DOHH2 (cell line): ENCODE measurements around the gene ADPGK.
"Not testable (repeated sequence)": the region's sequence is repeated elsewhere in the genome, so short reads cannot be mapped to it uniquely, and the experiment has no call there.

ENCODE experiments used
- H3F3A ChIP-seq: fragments of 200-600 bp; sonication (generic), shearing (Covaris generic); 2 replicates; pipeline ENCODE4 v1.6.0; 2016; ENCODE audit warnings: antibody characterized with exemption, mild to moderate bottlenecking; ENCODE audit not compliant: control insufficient read depth, insufficient read depth
- H3K27ac ChIP-seq: fragments of 200-600 bp; sonication (generic); 2 replicates; pipeline ENCODE4 v1.5.1; 2014; ENCODE audit warnings: low read depth, mild to moderate bottlenecking, low read length, moderate library complexity
- H3K27me3 ChIP-seq: fragments of 200-600 bp; sonication (generic); 2 replicates; pipeline ENCODE4 v1.6.1; 2014; ENCODE audit warnings: mild to moderate bottlenecking, low read length, mixed read lengths; ENCODE audit not compliant: control insufficient read depth
- H3K36me3 ChIP-seq: fragments of 200-600 bp; sonication (generic); 2 replicates; pipeline ENCODE4 v1.6.1; 2014; ENCODE audit warnings: mild to moderate bottlenecking, low read length, moderate library complexity, mixed read lengths; ENCODE audit not compliant: control insufficient read depth
- H3K4me1 ChIP-seq: fragments of 200-600 bp; sonication (generic); 2 replicates; pipeline ENCODE4 v1.6.1; 2014; ENCODE audit warnings: mild to moderate bottlenecking, low read length, mixed read lengths; ENCODE audit not compliant: control insufficient read depth
- H3K4me2 ChIP-seq: fragments of 200-600 bp; sonication (generic); 2 replicates; pipeline ENCODE4 v1.6.0; 2014; ENCODE audit warnings: mild to moderate bottlenecking, low read length, moderate library complexity
- H3K4me3 ChIP-seq: fragments of 200-600 bp; sonication (generic); 2 replicates; pipeline ENCODE4 v1.5.1; 2014; ENCODE audit warnings: mild to moderate bottlenecking, low read length, mixed read lengths
- H3K79me2 ChIP-seq: fragments of 200-600 bp; sonication (generic); 2 replicates; pipeline ENCODE4 v1.6.1; 2014; ENCODE audit warnings: mild to moderate bottlenecking, low read length, mixed read lengths; ENCODE audit not compliant: control insufficient read depth
- H3K9me2 ChIP-seq: fragments of 200-600 bp; sonication (generic); replicated peaks from 2 replicates; pipeline ENCODE4 v1.6.1; 2014; ENCODE audit warnings: mild to moderate bottlenecking, low read length, mixed read lengths; ENCODE audit not compliant: control insufficient read depth
- H3K9me3 ChIP-seq: fragments of 200-600 bp; sonication (generic); 2 replicates; pipeline ENCODE4 v1.6.1; 2014; ENCODE audit warnings: antibody characterized with exemption, low read length, mixed read lengths; ENCODE audit not compliant: control insufficient read depth, insufficient read depth
- H4K20me1 ChIP-seq: fragments of 200-600 bp; sonication (generic); 2 replicates; pipeline ENCODE4 v1.6.0; 2014; ENCODE audit warnings: low read depth, mild to moderate bottlenecking, antibody characterized with exemption, low read length, moderate library complexity; ENCODE audit not compliant: control insufficient read depth, insufficient read depth
- CTCF ChIP-seq: fragments of 200-600 bp; sonication (generic); IDR thresholded peaks from one replicate; pipeline ENCODE4 v1.5.1; 2014; ENCODE audit warnings: antibody characterized with exemption, mild to moderate bottlenecking, low read depth, low read length; ENCODE audit not compliant: poor library complexity, severe bottlenecking
- EZH2phosphoT487 ChIP-seq: fragments of 200-600 bp; sonication (generic); IDR thresholded peaks from 2 replicates; pipeline ENCODE4 v1.6.1; 2017; ENCODE audit warnings: borderline replicate concordance, mild to moderate bottlenecking, antibody characterized with exemption, low read length, moderate library complexity, mixed read lengths

The ADPGK gene

GRCh38 chr15:72725446-72725845 lies 58.1 kb downstream of the ADPGK start:
- no peaks in the 10 kb centered on the region for H4K20me1 ChIP-seq
- H3F3A ChIP-seq: no peaks in the 10 kb centered on the region
- H3K79me2 ChIP-seq: no peaks in the 10 kb centered on the region
- H3K9me3 ChIP-seq: no peaks in the 10 kb centered on the region
- no peaks in the 10 kb centered on the region for H3K9me2 ChIP-seq
- TF ChIP-seq EZH2phosphoT487 (no peak), CTCF (no peak)
- H3K27ac ChIP-seq: no peak overlapping the region
- H3K36me3 ChIP-seq: no peaks in the 10 kb centered on the region
- H3K4me1 ChIP-seq: no peaks in the 10 kb centered on the region
- no peak overlapping the region for H3K4me3 ChIP-seq
- no peak overlapping the region for H3K4me2 ChIP-seq
- H3K27me3 ChIP-seq: no peaks in the 10 kb centered on the region

GRCh38 chr15:72724028-72724427 lies 59.5 kb downstream of the ADPGK start:
- Histone ChIP-seq H3K27ac (no peak overlapping the region), H3K4me3 (no peak overlapping the region), H3K27me3 (no peaks in the 10 kb centered on the region), H4K20me1 (no peaks in the 10 kb centered on the region), H3F3A (no peaks in the 10 kb centered on the region), H3K9me3 (no peaks in the 10 kb centered on the region), H3K9me2 (no peaks in the 10 kb centered on the region), H3K4me1 (no peaks in the 10 kb centered on the region), H3K36me3 (no peaks in the 10 kb centered on the region), H3K4me2 (no peak overlapping the region), H3K79me2 (no peaks in the 10 kb centered on the region)
- TF ChIP-seq EZH2phosphoT487: no peak
- no peak for TF ChIP-seq CTCF

GRCh38 chr15:72722071-72722696 lies 61.4 kb downstream of the ADPGK start:
- Histone ChIP-seq H3K27me3 (no peaks in the 10 kb centered on the region), H4K20me1 (no peaks in the 10 kb centered on the region), H3K36me3 (no peaks in the 10 kb centered on the region), H3K4me3 (no peak overlapping the region), H3K9me3 (no peaks in the 10 kb centered on the region), H3K79me2 (no peaks in the 10 kb centered on the region), H3K4me1 (no peaks in the 10 kb centered on the region), H3F3A (no peaks in the 10 kb centered on the region), H3K9me2 (no peaks in the 10 kb centered on the region), H3K4me2 (no peak overlapping the region), H3K27ac (no peak overlapping the region)
- peak; percentile 87 for TF ChIP-seq CTCF
- TF ChIP-seq EZH2phosphoT487: no peak

- not testable (repeated sequence) for H3K9me3 ChIP-seq, H3K27ac ChIP-seq
Measured at GRCh38 chr15:72708551-72709303, 74.8 kb downstream of the ADPGK start.

More at GRCh38 chr15:72708551-72709303, 74.8 kb downstream of the ADPGK start:
- not testable (repeated sequence) for H3K4me3 ChIP-seq, H3K79me2 ChIP-seq, H4K20me1 ChIP-seq, H3K4me1 ChIP-seq, H3K9me2 ChIP-seq, H3K4me2 ChIP-seq, H3K27me3 ChIP-seq, H3K36me3 ChIP-seq, H3F3A ChIP-seq
